Stimulated activated CD4-positive, alpha-beta T cell treated with anti-CD3 and anti-CD28 coated beads, Interleukin-1b, Interleukin-23, amount 100 ng/mL, for 1 hour (primary cell): ENCODE data around the gene ITGA11.

Experiments used
- DNase-seq, 2 donors: peaks; one replicate each; pipeline ENCODE4 v3.0.0-alpha.2; 2020; ENCODE audit warnings: low read depth in 2 of 2

Gene ITGA11

GRCh38 chr15:68265674-68266073 is 166.3 kb downstream of the ITGA11 start:
- DNase-seq, result no peak

- no peak for DNase-seq
Measured at GRCh38 chr15:68265081-68265480, 166.9 kb downstream of the ITGA11 start.

- no peak for DNase-seq
Measured at GRCh38 chr15:68264282-68264681, 167.7 kb downstream of the ITGA11 start.

GRCh38 chr15:68262514-68263356 is 169.2 kb downstream of the ITGA11 start:
- no peak for DNase-seq

GRCh38 chr15:68261980-68262379 is 170.0 kb downstream of the ITGA11 start:
- no peak for DNase-seq

- no peak for DNase-seq
Measured at GRCh38 chr15:68261241-68261640, 170.7 kb downstream of the ITGA11 start.

GRCh38 chr15:68259883-68260282 is 172.1 kb downstream of the ITGA11 start:
- no peak for DNase-seq

- no peak for DNase-seq
Measured at GRCh38 chr15:68258692-68259091, 173.3 kb downstream of the ITGA11 start.

- peak; percentile 20 to 46 for DNase-seq
Measured at GRCh38 chr15:68256675-68257450, 175.1 kb downstream of the ITGA11 start.

- no peak for DNase-seq
Measured at GRCh38 chr15:68252925-68253534, 178.9 kb downstream of the ITGA11 start.

GRCh38 chr15:68249058-68249713 is 182.8 kb downstream of the ITGA11 start:
- no peak for DNase-seq
